Neural progenitor cell (in vitro differentiated cells): ENCODE data around the gene CCDC174. TPM values are rescaled to one million over a fixed set of nuclear protein-coding genes. Genes with fewer than 3 reads are reported as not detected.
A peak's percentile ranks its signal among the peaks of the same experiment; 100 is the strongest.

Source experiments
- DNase-seq: peaks from one replicate; pipeline ENCODE4 v3.0.0-alpha.2; 2016; ENCODE audit warnings: low spot score
- H2AFZ ChIP-seq: fragments of 200-600 bp; sonication (generic); replicated peaks from 2 replicates; pipeline ENCODE4 v1.6.1; 2016; ENCODE audit warnings: antibody characterized with exemption
- H3F3A ChIP-seq: fragments of 200-600 bp; sonication (generic); 2 replicates; pipeline ENCODE4 v1.6.1; 2016; ENCODE audit warnings: antibody characterized with exemption, low read depth
- H3K27ac ChIP-seq: fragments of 200-600 bp; sonication (generic); 2 replicates; pipeline ENCODE4 v1.5.1; 2016; ENCODE audit warnings: mild to moderate bottlenecking
- H3K27me3 ChIP-seq: fragments of 200-600 bp; sonication (generic); 2 replicates; pipeline ENCODE4 v1.6.1; 2016; ENCODE audit warnings: mild to moderate bottlenecking, moderate library complexity
- H3K36me3 ChIP-seq: fragments of 200-600 bp; sonication (generic); 2 replicates; pipeline ENCODE4 v1.5.1; 2016
- H3K4me1 ChIP-seq: fragments of 200-600 bp; sonication (generic); 2 replicates; pipeline ENCODE4 v1.6.1; 2016; ENCODE audit warnings: mixed run types
- H3K4me2 ChIP-seq: fragments of 200-600 bp; sonication (generic); 2 replicates; pipeline ENCODE4 v1.6.1; 2016
- H3K4me3 ChIP-seq: fragments of 200-600 bp; sonication (generic); 2 replicates; pipeline ENCODE4 v1.5.1; 2016
- H3K79me2 ChIP-seq: fragments of 200-600 bp; sonication (generic); 2 replicates; pipeline ENCODE4 v1.6.1; 2016; ENCODE audit warnings: low read depth
- H3K9ac ChIP-seq: fragments of 200-600 bp; sonication (generic); 2 replicates; pipeline ENCODE4 v1.6.1; 2016
- H3K9me3 ChIP-seq: fragments of 200-600 bp; sonication (generic); 2 replicates; pipeline ENCODE4 v1.5.1; 2016; ENCODE audit warnings: low read depth
- H4K20me1 ChIP-seq: fragments of 200-600 bp; sonication (generic); 2 replicates; pipeline ENCODE4 v1.6.1; 2016; ENCODE audit warnings: low read depth
- H3K27ac Mint-ChIP-seq: 3 replicates; pipeline ENCODE4 v1.8.0; 2021; ENCODE audit warnings: mixed read lengths
- H3K27me3 Mint-ChIP-seq: 2 replicates; pipeline ENCODE4 v1.8.0; 2022; ENCODE audit warnings: low read depth, mild to moderate bottlenecking, inconsistent platforms, moderate library complexity, mixed read lengths; ENCODE audit not compliant: insufficient read depth
- H3K36me3 Mint-ChIP-seq: 3 replicates; pipeline ENCODE4 v1.8.0; 2021; ENCODE audit warnings: mixed read lengths
- H3K4me1 Mint-ChIP-seq: 3 replicates; pipeline ENCODE4 v1.8.0; 2021; ENCODE audit warnings: mixed read lengths
- H3K4me3 Mint-ChIP-seq: 3 replicates; pipeline ENCODE4 v1.8.0; 2021; ENCODE audit warnings: mild to moderate bottlenecking, moderate library complexity, mixed read lengths
- H3K9me3 Mint-ChIP-seq: 3 replicates; pipeline ENCODE4 v1.8.0; 2020; ENCODE audit warnings: mixed read lengths
- CTCF ChIP-seq: fragments of 200-600 bp; sonication (generic); IDR thresholded peaks from 2 replicates; pipeline ENCODE4 v1.5.1; 2017; ENCODE audit warnings: antibody characterized with exemption, mild to moderate bottlenecking
- EZH2 ChIP-seq: fragments of 200-600 bp; sonication (generic); IDR thresholded peaks from 2 replicates; pipeline ENCODE4 v1.6.1; 2017; ENCODE audit warnings: antibody characterized with exemption, mild to moderate bottlenecking, moderate library complexity
- EZH2phosphoT487 ChIP-seq: fragments of 200-600 bp; sonication (generic); IDR thresholded peaks from 2 replicates; pipeline ENCODE4 v1.6.1; 2017; ENCODE audit warnings: antibody characterized with exemption
- total RNA-seq: library from RNA; depleted of rRNA; stranded (reverse); fragments of >200 nt; gene quantifications from 2 replicates; pipeline ENCODE4 v1.2.3, GENCODE V29; 2015; ENCODE audit warnings: low replicate concordance

CCDC174 gene
- total RNA-seq, 1 donor from 2014 or later = 13.0 TPM

GRCh38 chr3:14640157-14640562, 11.4 kb upstream of the CCDC174 start:
- Histone ChIP-seq H3F3A (no peaks in the 10 kb centered on the region), H3K9ac (no peak overlapping the region), H3K79me2 (no peaks in the 10 kb centered on the region), H3K27ac (no peak overlapping the region), H3K27me3 (peaks cover 72% of the 10 kb centered on the region), H3K4me1 (no peaks in the 10 kb centered on the region), H3K4me2 (no peak overlapping the region), H2AFZ (no peak overlapping the region), H4K20me1 (no peaks in the 10 kb centered on the region), H3K4me3 (no peak overlapping the region), H3K36me3 (no peaks in the 10 kb centered on the region), H3K9me3 (no peaks in the 10 kb centered on the region)
- no peak overlapping the region for H3K4me3 Mint-ChIP-seq
- peaks cover 8% of the 10 kb centered on the region for H3K9me3 Mint-ChIP-seq
- no peaks in the 10 kb centered on the region for H3K36me3 Mint-ChIP-seq
- TF ChIP-seq EZH2 (no peak), EZH2phosphoT487 (no peak)
- H3K27ac Mint-ChIP-seq = peak overlapping the region; percentile 55
- H3K27me3 Mint-ChIP-seq = peaks cover 7% of the 10 kb centered on the region
- no peak for DNase-seq
- H3K4me1 Mint-ChIP-seq = peaks cover 7% of the 10 kb centered on the region

- H3K27ac ChIP-seq = no peak overlapping the region
- Mint-ChIP-seq H3K4me3 (no peak overlapping the region), H3K27me3 (peaks cover 7% of the 10 kb centered on the region), H3K36me3 (no peaks in the 10 kb centered on the region), H3K27ac (no peak overlapping the region), H3K4me1 (peaks cover 7% of the 10 kb centered on the region), H3K9me3 (peaks cover 4% of the 10 kb centered on the region)
- H3K9me3 ChIP-seq = no peaks in the 10 kb centered on the region
- no peak overlapping the region for H3K4me2 ChIP-seq
- no peaks in the 10 kb centered on the region for H3K36me3 ChIP-seq
- TF ChIP-seq EZH2 (no peak), EZH2phosphoT487 (no peak), CTCF (no peak)
- H3K4me3 ChIP-seq = no peak overlapping the region
- H2AFZ ChIP-seq = no peak overlapping the region
- H3K9ac ChIP-seq = no peak overlapping the region
- H3K27me3 ChIP-seq = peaks cover 76% of the 10 kb centered on the region
- no peaks in the 10 kb centered on the region for H4K20me1 ChIP-seq
- no peaks in the 10 kb centered on the region for H3K79me2 ChIP-seq
- no peaks in the 10 kb centered on the region for H3K4me1 ChIP-seq
- DNase-seq = no peak
- H3F3A ChIP-seq = no peaks in the 10 kb centered on the region
Observed at GRCh38 chr3:14640734-14641133, 10.8 kb upstream of the CCDC174 start.

GRCh38 chr3:14641346-14641745, 10.2 kb upstream of the CCDC174 start:
- Mint-ChIP-seq H3K27me3 (peaks cover 10% of the 10 kb centered on the region), H3K4me3 (no peak overlapping the region), H3K4me1 (peaks cover 7% of the 10 kb centered on the region)

GRCh38 chr3:14645453-14645852, 6.1 kb upstream of the CCDC174 start:
- Histone ChIP-seq H4K20me1 (no peaks in the 10 kb centered on the region), H3K4me2 (no peak overlapping the region)
- H3K27ac Mint-ChIP-seq = no peak overlapping the region

More at GRCh38 chr3:14641346-14641745, 10.2 kb upstream of the CCDC174 start:
- no peak overlapping the region for H3K9ac ChIP-seq
- no peak overlapping the region for H3K4me3 ChIP-seq
- H2AFZ ChIP-seq = no peak overlapping the region
- H4K20me1 ChIP-seq = no peaks in the 10 kb centered on the region
- no peaks in the 10 kb centered on the region for H3K36me3 Mint-ChIP-seq
- TF ChIP-seq EZH2phosphoT487 = no peak
- H3F3A ChIP-seq = no peaks in the 10 kb centered on the region
- H3K27me3 ChIP-seq = peaks cover 71% of the 10 kb centered on the region
- H3K27ac Mint-ChIP-seq = no peak overlapping the region
- H3K27ac ChIP-seq = no peak overlapping the region
- H3K4me1 ChIP-seq = no peaks in the 10 kb centered on the region
- no peak overlapping the region for H3K4me2 ChIP-seq
- H3K36me3 ChIP-seq = no peaks in the 10 kb centered on the region
- peaks cover 4% of the 10 kb centered on the region for H3K9me3 Mint-ChIP-seq
- H3K79me2 ChIP-seq = no peaks in the 10 kb centered on the region
- DNase-seq = no peak
- no peaks in the 10 kb centered on the region for H3K9me3 ChIP-seq

More at GRCh38 chr3:14645453-14645852, 6.1 kb upstream of the CCDC174 start:
- Histone ChIP-seq H3K4me3 (no peak overlapping the region), H3F3A (no peaks in the 10 kb centered on the region), H3K27me3 (peaks cover 66% of the 10 kb centered on the region), H2AFZ (no peak overlapping the region), H3K79me2 (no peaks in the 10 kb centered on the region), H3K4me1 (no peaks in the 10 kb centered on the region), H3K27ac (no peak overlapping the region), H3K36me3 (no peaks in the 10 kb centered on the region), H3K9me3 (no peaks in the 10 kb centered on the region), H3K9ac (no peak overlapping the region)
- no peaks in the 10 kb centered on the region for H3K36me3 Mint-ChIP-seq
- no peaks in the 10 kb centered on the region for H3K9me3 Mint-ChIP-seq
- H3K27me3 Mint-ChIP-seq = peaks cover 6% of the 10 kb centered on the region
- H3K4me1 Mint-ChIP-seq = peaks cover 32% of the 10 kb centered on the region
- TF ChIP-seq EZH2phosphoT487 = no peak
- TF ChIP-seq CTCF = no peak
- TF ChIP-seq EZH2 = no peak
- no peak overlapping the region for H3K4me3 Mint-ChIP-seq
- DNase-seq = no peak
